ENCODE results near the gene SH3RF3. TPM values are rescaled to one million over a fixed set of nuclear protein-coding genes. Genes with fewer than 3 reads are reported as not detected.

SH3RF3 gene
- total RNA-seq, 1 experiment from 2014 or later, result not detected

DNA sequence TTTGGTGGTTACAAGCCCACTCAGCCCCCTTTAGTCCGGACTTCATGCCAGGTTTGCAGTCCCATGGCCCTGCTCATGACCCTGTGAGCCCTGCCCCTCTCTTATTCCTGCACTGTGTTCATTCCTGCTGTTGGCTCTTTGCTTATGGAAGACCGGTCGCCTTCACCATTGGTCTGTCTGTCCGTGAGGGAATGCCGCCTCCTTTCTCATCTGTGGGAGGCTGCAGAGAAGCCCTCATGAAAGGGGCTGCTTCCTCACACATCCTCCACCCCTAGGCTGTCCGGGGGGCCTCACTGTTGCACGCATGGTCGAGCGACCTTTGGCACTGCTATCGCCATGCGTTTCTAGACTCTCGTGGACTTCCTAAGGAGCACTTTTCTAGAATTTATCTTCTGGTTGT is 16.3 kb downstream of the SH3RF3 start:
- ChIA-PET POLR2A (no interaction called here), RAD21 (ENCODE audit: low non-redundant PET in 1 of 2, low total read pairs in 2 of 2, uncharacterized antibody in 2 of 2, unreplicated experiment in 2 of 2) (no interaction called here), CTCF (no interaction called here)
- Histone ChIP-seq H3K4me1 (ENCODE audit: control insufficient read depth in 1 of 2, insufficient read depth in 2 of 2, low read length in 2 of 2) (no peaks in the 10 kb centered on the region), H2AFZ (ENCODE audit: low read depth, low read length, poor library complexity, severe bottlenecking) (no peak overlapping the region), H3K36me3 (ENCODE audit: control insufficient read depth in 1 of 2, insufficient read depth in 2 of 2, low read length in 2 of 2) (no peaks in the 10 kb centered on the region), H3K9me3 (ENCODE audit: control insufficient read depth in 1 of 2, insufficient read depth in 1 of 2, low read depth in 1 of 2, low read length in 2 of 2) (no peaks in the 10 kb centered on the region), H3K4me2 (ENCODE audit: low read length) (no peak overlapping the region), H3K79me2 (ENCODE audit: insufficient read depth, low read length) (no peaks in the 10 kb centered on the region), H3K9ac (ENCODE audit: low read length) (no peak overlapping the region), H3K9me2 (ENCODE audit: insufficient read depth) (no peaks in the 10 kb centered on the region), H3K4me3 (replicated peaks in 1 of 2; ENCODE audit: low read depth in 1 of 2, low read length in 2 of 2) (no peak overlapping the region), H4K20me1 (ENCODE audit: insufficient read depth) (no peaks in the 10 kb centered on the region), H3K27ac (ENCODE audit: low read depth, low read length) (no peak overlapping the region), H3K27me3 (ENCODE audit: insufficient read depth, low read length) (no peaks in the 10 kb centered on the region)
- ATAC-seq (no peak), DNase-seq (ENCODE audit: low read depth, low spot score) (no peak)
- intact Hi-C loops (cut with micrococcal nuclease), result no loop called here
- TF ChIP-seq, protein P1, sequence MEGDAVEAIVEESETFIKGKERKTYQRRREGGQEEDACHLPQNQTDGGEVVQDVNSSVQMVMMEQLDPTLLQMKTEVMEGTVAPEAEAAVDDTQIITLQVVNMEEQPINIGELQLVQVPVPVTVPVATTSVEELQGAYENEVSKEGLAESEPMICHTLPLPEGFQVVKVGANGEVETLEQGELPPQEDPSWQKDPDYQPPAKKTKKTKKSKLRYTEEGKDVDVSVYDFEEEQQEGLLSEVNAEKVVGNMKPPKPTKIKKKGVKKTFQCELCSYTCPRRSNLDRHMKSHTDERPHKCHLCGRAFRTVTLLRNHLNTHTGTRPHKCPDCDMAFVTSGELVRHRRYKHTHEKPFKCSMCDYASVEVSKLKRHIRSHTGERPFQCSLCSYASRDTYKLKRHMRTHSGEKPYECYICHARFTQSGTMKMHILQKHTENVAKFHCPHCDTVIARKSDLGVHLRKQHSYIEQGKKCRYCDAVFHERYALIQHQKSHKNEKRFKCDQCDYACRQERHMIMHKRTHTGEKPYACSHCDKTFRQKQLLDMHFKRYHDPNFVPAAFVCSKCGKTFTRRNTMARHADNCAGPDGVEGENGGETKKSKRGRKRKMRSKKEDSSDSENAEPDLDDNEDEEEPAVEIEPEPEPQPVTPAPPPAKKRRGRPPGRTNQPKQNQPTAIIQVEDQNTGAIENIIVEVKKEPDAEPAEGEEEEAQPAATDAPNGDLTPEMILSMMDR (IDR thresholded peaks at IDR 0.05 in 2 of 3, conservative IDR thresholded peaks at IDR 0.05 in 1 of 3; ENCODE audit: borderline replicate concordance in 1 of 3, insufficient read depth in 1 of 3, low read depth in 2 of 3, low read length in 2 of 3), result no peak
- no peak for TF ChIP-seq CEBPB (IDR thresholded peaks at IDR 0.05; ENCODE audit: low read depth)
- no peak for TF ChIP-seq ATF3 (IDR thresholded peaks at IDR 0.05)
- no peak for TF ChIP-seq SP1 (IDR thresholded peaks at IDR 0.05; ENCODE audit: low read depth)
- TF ChIP-seq SRF (IDR thresholded peaks at IDR 0.05; ENCODE audit: low read depth), result no peak
- no peak for TF ChIP-seq ZNF274 (IDR thresholded peaks at IDR 0.05; ENCODE audit: low read depth, low read length)
- no peak for TF ChIP-seq EZH2phosphoT487 (IDR thresholded peaks at IDR 0.05; ENCODE audit: borderline replicate concordance)
- TF ChIP-seq FOSL1 (IDR thresholded peaks at IDR 0.05; ENCODE audit: low read depth), result no peak
- TF ChIP-seq POLR2A (IDR thresholded peaks at IDR 0.05; ENCODE audit: borderline replicate concordance, extremely low read depth, insufficient read depth, insufficient read length), result no peak
- no peak for TF ChIP-seq TCF7L2 (IDR thresholded peaks at IDR 0.05; ENCODE audit: borderline replicate concordance, extremely low read depth, insufficient read depth, insufficient read length)
- TF ChIP-seq, protein P2, sequence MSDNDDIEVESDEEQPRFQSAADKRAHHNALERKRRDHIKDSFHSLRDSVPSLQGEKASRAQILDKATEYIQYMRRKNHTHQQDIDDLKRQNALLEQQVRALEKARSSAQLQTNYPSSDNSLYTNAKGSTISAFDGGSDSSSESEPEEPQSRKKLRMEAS (IDR thresholded peaks at IDR 0.05), result no peak
- no peak for TF ChIP-seq RAD21 (IDR thresholded peaks at IDR 0.05; ENCODE audit: low read depth)
- TF ChIP-seq, protein P3, sequence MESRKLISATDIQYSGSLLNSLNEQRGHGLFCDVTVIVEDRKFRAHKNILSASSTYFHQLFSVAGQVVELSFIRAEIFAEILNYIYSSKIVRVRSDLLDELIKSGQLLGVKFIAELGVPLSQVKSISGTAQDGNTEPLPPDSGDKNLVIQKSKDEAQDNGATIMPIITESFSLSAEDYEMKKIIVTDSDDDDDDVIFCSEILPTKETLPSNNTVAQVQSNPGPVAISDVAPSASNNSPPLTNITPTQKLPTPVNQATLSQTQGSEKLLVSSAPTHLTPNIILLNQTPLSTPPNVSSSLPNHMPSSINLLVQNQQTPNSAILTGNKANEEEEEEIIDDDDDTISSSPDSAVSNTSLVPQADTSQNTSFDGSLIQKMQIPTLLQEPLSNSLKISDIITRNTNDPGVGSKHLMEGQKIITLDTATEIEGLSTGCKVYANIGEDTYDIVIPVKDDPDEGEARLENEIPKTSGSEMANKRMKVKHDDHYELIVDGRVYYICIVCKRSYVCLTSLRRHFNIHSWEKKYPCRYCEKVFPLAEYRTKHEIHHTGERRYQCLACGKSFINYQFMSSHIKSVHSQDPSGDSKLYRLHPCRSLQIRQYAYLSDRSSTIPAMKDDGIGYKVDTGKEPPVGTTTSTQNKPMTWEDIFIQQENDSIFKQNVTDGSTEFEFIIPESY (IDR thresholded peaks at IDR 0.05; ENCODE audit: extremely low read depth, insufficient replicate concordance, low read length), result no peak
- TF ChIP-seq JUND (IDR thresholded peaks at IDR 0.05), result no peak
- no TSS peak for BruUV-seq (replicated peaks)

Measured in HCT116 (cell line).